GM20000 (cell line): ENCODE measurements around the gene TMEM208.
A peak's percentile ranks its signal among the peaks of the same experiment; 100 is the strongest.

ENCODE experiments used
- DNase-seq: peaks from one replicate; pipeline ENCODE4 v3.0.0; 2012; ENCODE audit warnings: low spot score
- TF ChIP-seq, protein P1 (sequence below): IDR thresholded peaks from 2 replicates; pipeline ENCODE4 v1.5.1; 2012; ENCODE audit warnings: mild to moderate bottlenecking, control low read depth; ENCODE audit errors: extremely low read depth, missing control alignments

TMEM208 gene

DNA sequence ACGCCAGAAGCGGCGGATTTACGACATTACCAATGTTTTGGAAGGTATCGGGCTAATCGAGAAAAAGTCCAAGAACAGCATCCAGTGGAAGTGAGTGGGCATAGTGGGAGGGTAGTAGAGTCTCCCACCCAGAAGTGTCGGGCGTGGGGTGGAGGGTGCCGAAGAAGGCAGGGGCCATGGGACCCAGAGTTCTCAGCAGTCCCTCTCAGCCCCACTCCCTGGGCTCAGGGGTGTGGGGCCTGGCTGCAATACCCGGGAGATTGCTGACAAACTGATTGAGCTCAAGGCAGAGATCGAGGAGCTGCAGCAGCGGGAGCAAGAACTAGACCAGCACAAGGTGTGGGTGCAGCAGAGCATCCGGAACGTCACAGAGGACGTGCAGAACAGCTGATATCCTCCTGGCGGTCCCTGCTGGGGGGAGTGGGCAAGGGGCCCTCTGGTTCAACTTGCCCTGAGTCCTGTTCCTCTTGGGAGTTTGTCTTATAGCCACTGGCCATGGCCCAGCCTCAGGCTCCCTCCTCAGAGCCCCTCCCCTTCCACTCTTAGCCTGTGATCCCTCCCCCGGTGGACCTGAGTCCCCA, 34.1 kb upstream of the TMEM208 start:
- TF ChIP-seq, protein P1, sequence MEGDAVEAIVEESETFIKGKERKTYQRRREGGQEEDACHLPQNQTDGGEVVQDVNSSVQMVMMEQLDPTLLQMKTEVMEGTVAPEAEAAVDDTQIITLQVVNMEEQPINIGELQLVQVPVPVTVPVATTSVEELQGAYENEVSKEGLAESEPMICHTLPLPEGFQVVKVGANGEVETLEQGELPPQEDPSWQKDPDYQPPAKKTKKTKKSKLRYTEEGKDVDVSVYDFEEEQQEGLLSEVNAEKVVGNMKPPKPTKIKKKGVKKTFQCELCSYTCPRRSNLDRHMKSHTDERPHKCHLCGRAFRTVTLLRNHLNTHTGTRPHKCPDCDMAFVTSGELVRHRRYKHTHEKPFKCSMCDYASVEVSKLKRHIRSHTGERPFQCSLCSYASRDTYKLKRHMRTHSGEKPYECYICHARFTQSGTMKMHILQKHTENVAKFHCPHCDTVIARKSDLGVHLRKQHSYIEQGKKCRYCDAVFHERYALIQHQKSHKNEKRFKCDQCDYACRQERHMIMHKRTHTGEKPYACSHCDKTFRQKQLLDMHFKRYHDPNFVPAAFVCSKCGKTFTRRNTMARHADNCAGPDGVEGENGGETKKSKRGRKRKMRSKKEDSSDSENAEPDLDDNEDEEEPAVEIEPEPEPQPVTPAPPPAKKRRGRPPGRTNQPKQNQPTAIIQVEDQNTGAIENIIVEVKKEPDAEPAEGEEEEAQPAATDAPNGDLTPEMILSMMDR, result no peak
- DNase-seq, result no peak

DNA sequence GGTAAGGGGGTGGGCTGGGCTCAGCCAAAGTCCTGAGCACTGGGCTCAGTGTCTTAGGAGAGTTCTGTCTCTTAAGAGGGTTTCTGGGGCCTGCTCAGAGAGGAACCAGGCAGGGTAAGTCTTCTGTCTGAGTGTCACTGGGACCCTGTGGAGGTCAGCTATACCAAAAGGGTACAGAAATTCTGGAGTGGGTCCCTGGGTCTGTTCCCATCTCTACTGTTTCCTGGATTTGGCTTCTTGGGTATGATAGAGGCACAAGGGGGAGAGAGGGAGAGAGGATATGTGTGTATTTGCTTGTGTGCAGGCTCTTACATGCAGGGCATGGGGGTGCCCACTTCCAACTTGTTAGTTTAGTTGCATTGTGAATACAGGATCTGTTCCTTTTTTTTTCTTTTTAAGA, 33.4 kb upstream of the TMEM208 start:
- no peak for DNase-seq
- TF ChIP-seq, protein P1, result no peak

DNA sequence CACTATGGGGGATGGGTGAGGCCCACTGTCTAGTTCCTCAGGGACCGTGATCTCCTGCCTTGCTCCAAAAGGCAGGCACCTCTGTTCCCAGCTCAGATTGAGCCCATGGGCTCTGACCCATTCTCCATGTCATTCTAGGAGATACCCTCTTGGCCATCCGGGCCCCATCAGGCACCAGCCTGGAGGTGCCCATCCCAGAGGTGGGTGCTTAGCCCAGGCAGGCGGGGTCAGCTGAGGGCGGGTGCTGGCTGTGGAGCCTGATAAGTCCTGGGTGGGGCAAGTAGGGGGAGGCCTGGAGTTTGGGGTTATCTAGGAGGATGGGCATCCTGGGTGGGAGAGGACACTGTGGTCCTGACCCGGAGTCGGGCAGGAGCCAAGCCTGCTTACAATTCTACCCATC, 32.7 kb upstream of the TMEM208 start:
- TF ChIP-seq, protein P1, result no peak
- DNase-seq, result no peak

DNA sequence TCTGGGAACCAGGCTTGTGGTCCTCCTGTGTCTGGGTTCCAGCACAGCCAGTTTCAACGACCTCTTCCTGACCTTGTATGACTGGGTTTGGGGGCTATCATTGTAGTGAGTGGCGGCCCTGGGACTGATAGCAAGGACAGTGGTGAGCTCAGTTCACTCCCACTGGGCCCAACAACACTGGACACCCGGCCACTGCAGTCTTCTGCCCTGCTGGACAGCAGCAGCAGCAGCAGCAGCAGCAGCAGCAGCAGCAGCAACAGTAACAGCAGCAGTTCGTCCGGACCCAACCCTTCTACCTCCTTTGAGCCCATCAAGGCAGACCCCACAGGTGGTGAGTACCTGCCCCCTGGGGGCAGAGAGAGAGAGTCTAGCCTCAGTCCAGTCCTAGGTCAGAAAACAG, 31.3 kb upstream of the TMEM208 start:
- TF ChIP-seq, protein P1, result no peak
- no peak for DNase-seq

DNA sequence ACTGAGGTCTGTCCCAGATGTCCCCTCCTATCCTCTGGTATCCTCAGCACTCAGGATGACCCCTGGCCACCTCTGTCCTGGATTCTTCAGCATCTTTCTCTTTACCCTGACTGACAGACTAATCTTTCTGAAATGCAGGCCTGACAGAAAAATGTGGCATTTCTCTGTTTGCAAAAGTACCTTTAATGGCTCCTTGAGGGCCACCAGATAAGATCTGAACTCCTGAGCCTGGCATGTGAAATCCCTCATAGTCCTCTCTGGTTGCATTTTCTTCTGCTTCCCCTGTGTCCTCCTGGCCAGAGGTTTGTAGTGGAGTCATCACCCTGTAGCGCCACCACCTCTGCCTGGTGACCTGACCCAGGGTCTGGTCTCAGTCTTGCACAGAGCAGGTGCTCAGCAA, 30.0 kb upstream of the TMEM208 start:
- no peak for DNase-seq
- TF ChIP-seq, protein P1, result no peak

DNA sequence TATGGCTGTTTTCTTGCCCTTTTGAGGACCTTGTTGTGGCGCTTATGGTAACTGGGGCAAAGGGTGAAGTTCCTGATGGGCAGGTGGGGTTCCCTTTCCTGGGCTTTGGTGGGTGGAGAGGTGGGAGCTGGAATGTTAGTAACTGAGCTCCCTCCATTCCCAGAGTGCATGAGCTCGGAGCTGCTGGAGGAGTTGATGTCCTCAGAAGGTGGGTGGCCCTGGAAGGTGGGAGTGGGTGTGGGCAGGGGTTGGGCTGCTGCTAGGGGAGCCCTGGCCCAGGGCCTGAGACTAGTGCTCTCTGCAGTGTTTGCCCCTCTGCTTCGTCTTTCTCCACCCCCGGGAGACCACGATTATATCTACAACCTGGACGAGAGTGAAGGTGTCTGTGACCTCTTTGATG, 29.2 kb upstream of the TMEM208 start:
- no peak for DNase-seq
- TF ChIP-seq, protein P1, result no peak

DNA sequence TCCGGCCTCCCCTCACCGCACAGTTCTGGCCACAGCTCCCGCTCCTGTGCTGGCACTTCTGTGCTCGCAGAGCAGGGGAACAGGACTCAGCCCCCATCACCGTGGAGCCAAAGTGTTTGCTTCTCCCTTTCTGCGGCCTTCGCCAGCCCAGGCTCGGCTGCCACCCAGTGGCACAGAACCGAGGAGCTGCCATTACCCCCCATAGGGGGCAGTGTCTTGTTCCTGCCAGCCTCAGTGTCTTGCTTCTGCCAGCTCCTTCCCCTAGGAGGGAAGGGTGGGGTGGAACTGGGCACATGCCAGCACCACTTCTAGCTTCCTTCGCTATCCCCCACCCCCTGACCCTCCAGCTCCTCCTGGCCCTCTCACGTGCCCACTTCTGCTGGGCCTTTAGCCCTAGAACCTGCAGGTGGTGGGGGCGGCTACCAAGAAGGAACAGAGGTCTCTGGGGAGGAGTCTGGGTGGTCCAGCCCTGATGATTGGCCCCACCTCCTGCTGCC, 28.6 kb upstream of the TMEM208 start:
- peak; percentile 66 for DNase-seq
- TF ChIP-seq, protein P1, result no peak
